Measurements from ENCODE around the gene ZBTB40. TPM values are rescaled to one million over a fixed set of nuclear protein-coding genes. Genes with fewer than 3 reads are reported as not detected.

Gene ZBTB40
- total and polyA plus RNA-seq, 10 of the 15 experiments (the other 5 are each of a cell fraction or from before 2014, with no cell fraction given): 1.9 to 14.4 (median 9.0) TPM

DNA sequence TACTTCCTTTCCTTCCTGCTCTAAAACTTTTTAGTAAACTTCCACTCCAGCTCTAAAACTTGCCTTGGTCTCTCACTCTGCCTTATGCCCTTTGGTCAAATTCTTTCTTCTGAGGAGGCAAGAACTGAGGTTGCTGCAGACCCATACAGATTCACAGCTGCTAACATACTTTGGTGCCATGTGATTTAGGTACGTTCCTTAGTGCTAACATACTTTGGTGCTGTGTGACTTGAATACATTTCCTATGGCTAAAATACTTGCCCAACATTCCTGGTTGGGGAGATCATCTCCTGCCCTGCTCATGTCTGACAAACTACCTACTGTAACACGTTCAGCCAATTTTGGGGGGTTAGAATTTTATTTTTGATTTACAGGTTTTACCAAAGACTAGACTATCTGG, 6.8 kb upstream of the ZBTB40 start:
- Histone ChIP-seq H3K27ac (ENCODE audit: control insufficient read depth, insufficient read depth) (no peak overlapping the region), H3K9ac (ENCODE audit: control insufficient read depth, insufficient read depth, low read length) (no peak overlapping the region), H3K79me2 (ENCODE audit: control insufficient read depth, insufficient read depth, low read length) (no peaks in the 10 kb centered on the region), H3K36me3 (ENCODE audit: control insufficient read depth in 2 of 2, insufficient read depth in 2 of 2, low read length in 1 of 2) (no peaks in the 10 kb centered on the region), H2AFZ (ENCODE audit: control insufficient read depth, low read depth, low read length) (no peak overlapping the region), H3K9me3 (replicated peaks; ENCODE audit: control insufficient read depth, insufficient read depth, low read length) (peaks cover 3% of the 10 kb centered on the region; the same call in 2 of the 3 replicates), H4K20me1 (ENCODE audit: control insufficient read depth, insufficient read depth) (no peaks in the 10 kb centered on the region), H3K27me3 (replicated peaks in 1 of 2; ENCODE audit: control insufficient read depth in 2 of 2, insufficient read depth in 2 of 2, low read length in 1 of 2) (no peaks in the 10 kb centered on the region), H3K4me3 (no peak overlapping the region), H3K4me2 (ENCODE audit: control insufficient read depth, insufficient read depth) (no peak overlapping the region), H3K4me1 (ENCODE audit: control insufficient read depth, insufficient read depth, low read length) (no peaks in the 10 kb centered on the region)
- intact Hi-C loops (cut with micrococcal nuclease; ENCODE audit: unreplicated experiment): no loop called here
- ChIA-PET SMC1A (ENCODE audit: uncharacterized antibody, unreplicated experiment) (no interaction called here), CTCF (no interaction called here), POLR2A (no interaction called here), RAD21 (ENCODE audit: unreplicated experiment) (no interaction called here)
- DNase-seq (ENCODE audit: low read depth, low spot score): no peak
- no TSS peak for BruUV-seq (replicated peaks)
- in situ Hi-C loops (cut with MboI): no loop called here
- 25% methylated on average over 2 of the region's 2 CpGs for WGBS (ENCODE audit: insufficient coverage, insufficient replicate concordance, low lambda C conversion rate, missing lambda C conversion rate)
- no peak for ATAC-seq
- no peak for FAIRE-seq
- no peak for TF ChIP-seq IRF5 (IDR thresholded peaks at IDR 0.05; ENCODE audit: borderline replicate concordance)
- TF ChIP-seq CBX5 (IDR thresholded peaks at IDR 0.05; ENCODE audit: low read depth): no peak
- no peak for TF ChIP-seq MYC (IDR thresholded peaks at IDR 0.05; ENCODE audit: insufficient read depth, insufficient read length, insufficient replicate concordance, low read length, severe bottlenecking)
- no peak for TF ChIP-seq HDGF (IDR thresholded peaks at IDR 0.05)
- TF ChIP-seq, protein P1, sequence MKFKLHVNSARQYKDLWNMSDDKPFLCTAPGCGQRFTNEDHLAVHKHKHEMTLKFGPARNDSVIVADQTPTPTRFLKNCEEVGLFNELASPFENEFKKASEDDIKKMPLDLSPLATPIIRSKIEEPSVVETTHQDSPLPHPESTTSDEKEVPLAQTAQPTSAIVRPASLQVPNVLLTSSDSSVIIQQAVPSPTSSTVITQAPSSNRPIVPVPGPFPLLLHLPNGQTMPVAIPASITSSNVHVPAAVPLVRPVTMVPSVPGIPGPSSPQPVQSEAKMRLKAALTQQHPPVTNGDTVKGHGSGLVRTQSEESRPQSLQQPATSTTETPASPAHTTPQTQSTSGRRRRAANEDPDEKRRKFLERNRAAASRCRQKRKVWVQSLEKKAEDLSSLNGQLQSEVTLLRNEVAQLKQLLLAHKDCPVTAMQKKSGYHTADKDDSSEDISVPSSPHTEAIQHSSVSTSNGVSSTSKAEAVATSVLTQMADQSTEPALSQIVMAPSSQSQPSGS (IDR thresholded peaks at IDR 0.05; ENCODE audit: low read length): no peak
- TF ChIP-seq ZBED1 (IDR thresholded peaks at IDR 0.05; ENCODE audit: borderline replicate concordance): no peak
- TF ChIP-seq GATAD2B (conservative IDR thresholded peaks at IDR 0.05; ENCODE audit: low read depth): no peak
- TF ChIP-seq, protein P2, sequence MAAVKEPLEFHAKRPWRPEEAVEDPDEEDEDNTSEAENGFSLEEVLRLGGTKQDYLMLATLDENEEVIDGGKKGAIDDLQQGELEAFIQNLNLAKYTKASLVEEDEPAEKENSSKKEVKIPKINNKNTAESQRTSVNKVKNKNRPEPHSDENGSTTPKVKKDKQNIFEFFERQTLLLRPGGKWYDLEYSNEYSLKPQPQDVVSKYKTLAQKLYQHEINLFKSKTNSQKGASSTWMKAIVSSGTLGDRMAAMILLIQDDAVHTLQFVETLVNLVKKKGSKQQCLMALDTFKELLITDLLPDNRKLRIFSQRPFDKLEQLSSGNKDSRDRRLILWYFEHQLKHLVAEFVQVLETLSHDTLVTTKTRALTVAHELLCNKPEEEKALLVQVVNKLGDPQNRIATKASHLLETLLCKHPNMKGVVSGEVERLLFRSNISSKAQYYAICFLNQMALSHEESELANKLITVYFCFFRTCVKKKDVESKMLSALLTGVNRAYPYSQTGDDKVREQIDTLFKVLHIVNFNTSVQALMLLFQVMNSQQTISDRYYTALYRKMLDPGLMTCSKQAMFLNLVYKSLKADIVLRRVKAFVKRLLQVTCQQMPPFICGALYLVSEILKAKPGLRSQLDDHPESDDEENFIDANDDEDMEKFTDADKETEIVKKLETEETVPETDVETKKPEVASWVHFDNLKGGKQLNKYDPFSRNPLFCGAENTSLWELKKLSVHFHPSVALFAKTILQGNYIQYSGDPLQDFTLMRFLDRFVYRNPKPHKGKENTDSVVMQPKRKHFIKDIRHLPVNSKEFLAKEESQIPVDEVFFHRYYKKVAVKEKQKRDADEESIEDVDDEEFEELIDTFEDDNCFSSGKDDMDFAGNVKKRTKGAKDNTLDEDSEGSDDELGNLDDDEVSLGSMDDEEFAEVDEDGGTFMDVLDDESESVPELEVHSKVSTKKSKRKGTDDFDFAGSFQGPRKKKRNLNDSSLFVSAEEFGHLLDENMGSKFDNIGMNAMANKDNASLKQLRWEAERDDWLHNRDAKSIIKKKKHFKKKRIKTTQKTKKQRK (IDR thresholded peaks at IDR 0.05; ENCODE audit: low read depth, low read length): no peak
- TF ChIP-seq RCOR1 (conservative IDR thresholded peaks at IDR 0.05; ENCODE audit: low read depth, low read length): no peak
- no peak for TF ChIP-seq KAT2A (conservative IDR thresholded peaks at IDR 0.05; ENCODE audit: control insufficient read depth, low read depth, low read length)
- no peak for TF ChIP-seq ZBTB33 (IDR thresholded peaks at IDR 0.05)
- no peak for TF ChIP-seq ZNF207 (IDR thresholded peaks at IDR 0.05; ENCODE audit: borderline replicate concordance)
- TF ChIP-seq BCLAF1 (IDR thresholded peaks at IDR 0.05): no peak
- TF ChIP-seq ZNF24 (IDR thresholded peaks at IDR 0.05): no peak
- TF ChIP-seq GABPA (IDR thresholded peaks at IDR 0.05; ENCODE audit: low read depth): no peak

Measured in GM12878 (cell line).